ENCODE measurements around the gene ELAVL2.

DNA sequence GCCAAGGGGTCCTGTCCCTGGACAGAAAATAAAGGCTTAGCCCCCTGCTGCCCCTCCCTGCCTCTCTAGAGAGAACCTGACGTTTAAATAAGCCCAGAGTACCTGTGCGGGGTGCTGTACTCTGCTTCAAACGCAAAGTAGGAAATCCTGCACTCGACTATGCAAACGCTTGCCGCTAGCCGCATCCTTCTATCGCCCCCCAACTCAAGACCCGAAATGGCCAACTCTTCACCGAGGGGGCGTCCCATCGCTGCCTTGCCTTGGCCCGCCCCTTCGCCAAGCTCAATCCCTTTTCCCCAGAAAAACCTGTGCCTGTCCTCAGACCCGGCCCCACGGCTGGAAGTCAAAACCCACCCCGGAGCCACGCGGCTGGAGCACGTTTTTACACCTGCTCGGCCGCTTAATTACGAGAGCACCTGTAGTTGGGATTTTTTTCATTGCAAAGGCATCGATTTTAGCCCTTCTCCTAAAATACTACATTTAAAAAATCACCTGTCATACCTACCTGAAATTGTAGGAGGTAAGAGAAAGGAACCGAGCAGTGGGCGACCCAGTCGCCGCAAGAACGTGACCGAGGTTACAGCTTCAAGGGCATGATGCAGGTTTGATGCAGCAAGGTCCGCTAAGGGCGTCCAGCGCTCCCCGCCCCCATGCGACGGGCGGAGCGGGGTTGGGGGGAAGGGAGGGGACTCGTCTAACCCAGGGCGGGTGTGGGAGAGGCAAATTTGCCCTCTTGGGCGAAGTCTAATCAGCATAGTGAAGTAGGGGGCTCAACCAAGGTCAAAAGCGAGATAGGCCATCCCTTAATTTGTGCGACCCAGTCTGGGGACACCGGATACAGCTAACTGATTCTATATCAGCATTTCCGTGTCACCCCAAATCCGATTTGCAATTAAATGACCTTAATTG lies 3.5 kb downstream of the ELAVL2 start:
- TF ChIP-seq, protein P1, sequence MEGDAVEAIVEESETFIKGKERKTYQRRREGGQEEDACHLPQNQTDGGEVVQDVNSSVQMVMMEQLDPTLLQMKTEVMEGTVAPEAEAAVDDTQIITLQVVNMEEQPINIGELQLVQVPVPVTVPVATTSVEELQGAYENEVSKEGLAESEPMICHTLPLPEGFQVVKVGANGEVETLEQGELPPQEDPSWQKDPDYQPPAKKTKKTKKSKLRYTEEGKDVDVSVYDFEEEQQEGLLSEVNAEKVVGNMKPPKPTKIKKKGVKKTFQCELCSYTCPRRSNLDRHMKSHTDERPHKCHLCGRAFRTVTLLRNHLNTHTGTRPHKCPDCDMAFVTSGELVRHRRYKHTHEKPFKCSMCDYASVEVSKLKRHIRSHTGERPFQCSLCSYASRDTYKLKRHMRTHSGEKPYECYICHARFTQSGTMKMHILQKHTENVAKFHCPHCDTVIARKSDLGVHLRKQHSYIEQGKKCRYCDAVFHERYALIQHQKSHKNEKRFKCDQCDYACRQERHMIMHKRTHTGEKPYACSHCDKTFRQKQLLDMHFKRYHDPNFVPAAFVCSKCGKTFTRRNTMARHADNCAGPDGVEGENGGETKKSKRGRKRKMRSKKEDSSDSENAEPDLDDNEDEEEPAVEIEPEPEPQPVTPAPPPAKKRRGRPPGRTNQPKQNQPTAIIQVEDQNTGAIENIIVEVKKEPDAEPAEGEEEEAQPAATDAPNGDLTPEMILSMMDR (conservative IDR thresholded peaks at IDR 0.05), result no peak
- TF ChIP-seq ZFX (IDR thresholded peaks at IDR 0.05), result no peak
